Choroid plexus epithelial cell (primary cell): ENCODE measurements around the gene CHD6.

Experiments used
- DNase-seq: peaks from one replicate; pipeline ENCODE4 v3.0.0-alpha.2; 2010; ENCODE audit warnings: low read depth
- H3K4me3 ChIP-seq: 2 replicates; pipeline ENCODE4 v1.5.1; 2011; ENCODE audit warnings: low read depth, mild to moderate bottlenecking, control low read depth, low read length, moderate library complexity
- TF ChIP-seq, protein P1 (sequence below): conservative IDR thresholded peaks from 2 replicates; pipeline ENCODE4 v1.5.1; 2011; ENCODE audit warnings: low read depth, mild to moderate bottlenecking, control low read depth, inconsistent platforms, low read length, moderate library complexity

CHD6 gene

DNA sequence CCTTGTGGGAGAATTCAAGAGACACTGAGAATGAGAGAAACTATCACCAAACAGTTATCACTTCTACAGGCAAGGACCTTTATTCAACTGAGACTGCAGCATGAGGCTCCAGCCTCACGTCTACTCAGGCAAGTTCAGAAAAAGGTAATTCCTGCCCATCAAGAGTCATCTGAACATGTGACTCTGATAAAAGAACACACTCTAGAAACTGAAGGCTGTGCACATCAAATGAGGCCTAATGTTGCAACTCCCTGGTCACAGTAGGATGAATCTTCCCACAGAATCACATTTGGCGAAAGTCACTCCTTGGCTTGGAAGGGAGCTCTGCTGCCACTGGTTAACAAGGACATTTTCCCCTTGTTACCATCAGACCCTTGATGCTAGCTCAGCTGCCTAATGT, 180.3 kb downstream of the CHD6 start:
- H3K4me3 ChIP-seq = no peak overlapping the region
- DNase-seq = peak; percentile 72
- TF ChIP-seq, protein P1, sequence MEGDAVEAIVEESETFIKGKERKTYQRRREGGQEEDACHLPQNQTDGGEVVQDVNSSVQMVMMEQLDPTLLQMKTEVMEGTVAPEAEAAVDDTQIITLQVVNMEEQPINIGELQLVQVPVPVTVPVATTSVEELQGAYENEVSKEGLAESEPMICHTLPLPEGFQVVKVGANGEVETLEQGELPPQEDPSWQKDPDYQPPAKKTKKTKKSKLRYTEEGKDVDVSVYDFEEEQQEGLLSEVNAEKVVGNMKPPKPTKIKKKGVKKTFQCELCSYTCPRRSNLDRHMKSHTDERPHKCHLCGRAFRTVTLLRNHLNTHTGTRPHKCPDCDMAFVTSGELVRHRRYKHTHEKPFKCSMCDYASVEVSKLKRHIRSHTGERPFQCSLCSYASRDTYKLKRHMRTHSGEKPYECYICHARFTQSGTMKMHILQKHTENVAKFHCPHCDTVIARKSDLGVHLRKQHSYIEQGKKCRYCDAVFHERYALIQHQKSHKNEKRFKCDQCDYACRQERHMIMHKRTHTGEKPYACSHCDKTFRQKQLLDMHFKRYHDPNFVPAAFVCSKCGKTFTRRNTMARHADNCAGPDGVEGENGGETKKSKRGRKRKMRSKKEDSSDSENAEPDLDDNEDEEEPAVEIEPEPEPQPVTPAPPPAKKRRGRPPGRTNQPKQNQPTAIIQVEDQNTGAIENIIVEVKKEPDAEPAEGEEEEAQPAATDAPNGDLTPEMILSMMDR = no peak

DNA sequence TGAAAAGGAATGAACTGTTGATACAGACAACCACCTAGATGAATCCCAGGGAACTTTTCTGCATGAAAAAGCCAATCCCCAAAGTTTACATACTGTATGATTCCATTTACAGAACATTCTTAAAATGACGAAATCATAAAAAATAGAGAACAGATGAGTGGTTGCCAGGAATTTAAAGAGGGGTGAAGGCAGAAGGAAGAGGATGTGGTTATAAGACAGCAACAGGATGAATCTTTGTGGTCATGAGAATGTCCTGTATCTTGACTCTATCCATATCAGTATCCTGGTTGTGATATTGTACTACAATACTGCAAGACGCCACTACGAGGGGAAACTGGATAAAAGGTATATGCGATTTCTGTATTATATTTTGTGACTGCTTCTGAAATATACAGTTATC, 181.5 kb downstream of the CHD6 start:
- peak; percentile 94 for DNase-seq
- H3K4me3 ChIP-seq = no peak overlapping the region
- TF ChIP-seq, protein P1 = no peak

DNA sequence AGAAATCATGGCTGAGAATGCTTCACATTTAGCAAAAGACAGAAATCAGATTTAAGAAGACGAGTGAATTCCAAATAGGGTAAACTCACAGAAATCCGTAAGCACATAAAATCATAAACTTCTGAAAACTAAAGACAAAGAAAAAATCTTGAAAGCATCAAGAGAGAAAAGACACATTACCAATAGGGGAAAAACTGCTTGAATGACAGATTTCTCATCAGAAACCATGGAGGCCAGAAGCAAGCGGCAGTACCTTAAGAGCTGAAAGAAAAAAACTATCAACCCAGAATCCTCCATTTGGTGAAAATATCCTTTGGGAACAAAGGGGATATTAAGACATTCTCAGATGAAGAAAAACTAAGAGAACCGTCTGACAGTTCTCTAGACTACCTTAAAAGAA, 185.0 kb downstream of the CHD6 start:
- no peak overlapping the region for H3K4me3 ChIP-seq
- TF ChIP-seq, protein P1 = no peak
- DNase-seq = no peak

DNA sequence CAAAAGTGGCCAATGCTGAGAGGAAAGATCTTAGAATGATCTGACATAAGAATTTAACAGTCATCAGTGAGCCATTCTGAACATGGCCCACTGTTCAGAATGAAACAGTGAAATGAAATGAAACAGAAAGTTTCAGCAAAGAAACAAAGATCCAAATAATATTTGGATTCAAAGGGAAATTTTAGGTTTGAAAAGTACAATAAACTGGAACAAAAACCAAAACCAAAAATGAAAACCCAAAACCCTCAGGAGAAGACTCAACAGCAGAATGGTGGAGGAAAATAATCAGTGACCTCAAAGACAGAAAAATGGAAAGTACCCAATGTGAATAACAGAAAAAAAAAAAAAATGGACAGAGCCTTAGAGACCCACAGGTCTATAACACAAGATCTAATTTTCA, 185.4 kb downstream of the CHD6 start:
- TF ChIP-seq, protein P1 = no peak
- no peak overlapping the region for H3K4me3 ChIP-seq
- DNase-seq = peak; percentile 29

DNA sequence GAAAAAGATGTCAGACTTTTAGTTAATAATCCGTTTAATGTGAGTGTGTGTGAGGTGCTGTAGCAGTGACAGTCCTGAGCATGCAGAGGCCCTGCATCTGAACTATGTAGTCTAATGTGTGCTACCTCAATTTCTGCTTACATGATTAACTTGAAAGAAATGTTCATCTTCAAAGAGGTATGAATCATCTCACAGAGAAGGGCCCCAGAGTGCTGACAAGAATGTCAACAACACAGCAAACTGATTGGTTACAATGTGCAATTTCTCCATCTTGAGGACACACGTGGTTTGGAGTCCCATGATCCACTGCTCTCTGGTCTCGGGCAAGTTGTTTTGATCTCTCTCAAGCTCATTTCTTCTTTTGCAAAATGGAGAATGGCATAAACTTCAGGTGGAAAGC, 189.9 kb downstream of the CHD6 start:
- DNase-seq = peak; percentile 91
- no peak overlapping the region for H3K4me3 ChIP-seq
- TF ChIP-seq, protein P1 = no peak

DNA sequence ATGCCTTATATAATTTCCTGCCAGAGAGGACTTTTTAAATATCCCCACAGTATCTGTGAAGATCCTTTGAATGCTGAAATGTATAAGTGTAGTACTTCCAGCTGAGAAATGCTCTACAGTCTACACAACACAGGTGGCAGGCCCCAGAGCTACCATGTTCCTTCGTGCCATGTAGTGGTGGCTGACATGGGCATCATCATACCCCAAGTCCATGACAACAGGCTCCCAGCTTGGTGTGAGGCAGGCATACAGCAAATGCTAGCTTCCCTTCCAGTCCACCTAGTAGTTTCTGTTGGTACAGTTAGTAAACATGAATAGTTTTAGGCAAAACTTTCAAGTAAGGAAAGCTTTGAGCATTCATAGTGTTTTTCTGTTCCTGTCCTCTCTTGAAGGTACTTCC, 190.3 kb downstream of the CHD6 start:
- H3K4me3 ChIP-seq = no peak overlapping the region
- DNase-seq = no peak
- TF ChIP-seq, protein P1 = no peak

DNA sequence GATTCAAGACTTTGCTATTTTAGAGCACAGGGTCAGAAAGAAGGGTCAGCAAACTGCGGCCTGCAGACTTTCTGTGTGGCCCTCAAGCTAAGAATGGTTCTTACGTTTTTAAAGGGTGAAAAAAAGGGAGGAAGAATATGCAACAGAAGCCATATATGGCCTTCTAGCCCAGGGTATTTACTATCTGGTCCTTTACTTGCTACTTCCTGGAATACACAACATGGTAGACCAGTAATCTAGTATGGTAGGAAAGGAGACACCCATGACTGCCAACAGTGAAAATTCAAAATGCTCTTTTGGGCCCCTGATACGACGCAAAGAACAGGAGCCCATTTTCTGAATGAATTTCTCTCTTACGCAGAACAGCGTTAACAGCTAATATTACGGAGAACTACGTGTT, 191.2 kb downstream of the CHD6 start:
- DNase-seq = no peak
- TF ChIP-seq, protein P1 = no peak
- H3K4me3 ChIP-seq = no peak overlapping the region
